ENCODE results near the gene TXNRD2.
A peak's percentile ranks its signal among the peaks of the same experiment; 100 is the strongest.

The TXNRD2 gene

GRCh38 chr22:19941365-19942082 is at the start of gene TXNRD2, which contains the start of gene COMT:
TSS of gene TXNRD2 (minus strand) at chr22:19941818. CDS start at chr22:19941803, 15 bp downstream.
TSS of gene COMT (plus strand) at chr22:19941772. CDS start at chr22:19962527, 20,755 bp downstream.
- TF ChIP-seq, protein P1, sequence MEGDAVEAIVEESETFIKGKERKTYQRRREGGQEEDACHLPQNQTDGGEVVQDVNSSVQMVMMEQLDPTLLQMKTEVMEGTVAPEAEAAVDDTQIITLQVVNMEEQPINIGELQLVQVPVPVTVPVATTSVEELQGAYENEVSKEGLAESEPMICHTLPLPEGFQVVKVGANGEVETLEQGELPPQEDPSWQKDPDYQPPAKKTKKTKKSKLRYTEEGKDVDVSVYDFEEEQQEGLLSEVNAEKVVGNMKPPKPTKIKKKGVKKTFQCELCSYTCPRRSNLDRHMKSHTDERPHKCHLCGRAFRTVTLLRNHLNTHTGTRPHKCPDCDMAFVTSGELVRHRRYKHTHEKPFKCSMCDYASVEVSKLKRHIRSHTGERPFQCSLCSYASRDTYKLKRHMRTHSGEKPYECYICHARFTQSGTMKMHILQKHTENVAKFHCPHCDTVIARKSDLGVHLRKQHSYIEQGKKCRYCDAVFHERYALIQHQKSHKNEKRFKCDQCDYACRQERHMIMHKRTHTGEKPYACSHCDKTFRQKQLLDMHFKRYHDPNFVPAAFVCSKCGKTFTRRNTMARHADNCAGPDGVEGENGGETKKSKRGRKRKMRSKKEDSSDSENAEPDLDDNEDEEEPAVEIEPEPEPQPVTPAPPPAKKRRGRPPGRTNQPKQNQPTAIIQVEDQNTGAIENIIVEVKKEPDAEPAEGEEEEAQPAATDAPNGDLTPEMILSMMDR (conservative IDR thresholded peaks at IDR 0.05; ENCODE audit: control insufficient read depth, insufficient read depth, low read depth, low read length): no peak
- H3K4me3 ChIP-seq (ENCODE audit: control insufficient read depth, low read depth, low read length): peak within 1 kb of the TSS; percentile 84
- DNase-seq (ENCODE audit: low read depth): peak; percentile 52

GRCh38 chr22:19991395-19991644 is 49.7 kb upstream of the TXNRD2 start:
- no peak for DNase-seq (ENCODE audit: low read depth)
- H3K4me3 ChIP-seq (ENCODE audit: control insufficient read depth, low read depth, low read length): no peak overlapping the region
- TF ChIP-seq, protein P1 (conservative IDR thresholded peaks at IDR 0.05; ENCODE audit: control insufficient read depth, insufficient read depth, low read depth, low read length): no peak

GRCh38 chr22:19990609-19991394 is 49.2 kb upstream of the TXNRD2 start:
- no peak overlapping the region for H3K4me3 ChIP-seq (ENCODE audit: control insufficient read depth, low read depth, low read length)
- TF ChIP-seq, protein P1 (conservative IDR thresholded peaks at IDR 0.05; ENCODE audit: control insufficient read depth, insufficient read depth, low read depth, low read length): no peak
- no peak for DNase-seq (ENCODE audit: low read depth)

- DNase-seq (ENCODE audit: low read depth): no peak
- TF ChIP-seq, protein P1 (conservative IDR thresholded peaks at IDR 0.05; ENCODE audit: control insufficient read depth, insufficient read depth, low read depth, low read length): no peak
- no peak overlapping the region for H3K4me3 ChIP-seq (ENCODE audit: control insufficient read depth, low read depth, low read length)
These were observed 48.6 kb upstream of the TXNRD2 start for GRCh38 chr22:19990188-19990587.

- H3K4me3 ChIP-seq (ENCODE audit: control insufficient read depth, low read depth, low read length): no peak overlapping the region
- no peak for DNase-seq (ENCODE audit: low read depth)
- TF ChIP-seq, protein P1 (conservative IDR thresholded peaks at IDR 0.05; ENCODE audit: control insufficient read depth, insufficient read depth, low read depth, low read length): no peak
These were observed 48.1 kb upstream of the TXNRD2 start for GRCh38 chr22:19989725-19990067.

DNA sequence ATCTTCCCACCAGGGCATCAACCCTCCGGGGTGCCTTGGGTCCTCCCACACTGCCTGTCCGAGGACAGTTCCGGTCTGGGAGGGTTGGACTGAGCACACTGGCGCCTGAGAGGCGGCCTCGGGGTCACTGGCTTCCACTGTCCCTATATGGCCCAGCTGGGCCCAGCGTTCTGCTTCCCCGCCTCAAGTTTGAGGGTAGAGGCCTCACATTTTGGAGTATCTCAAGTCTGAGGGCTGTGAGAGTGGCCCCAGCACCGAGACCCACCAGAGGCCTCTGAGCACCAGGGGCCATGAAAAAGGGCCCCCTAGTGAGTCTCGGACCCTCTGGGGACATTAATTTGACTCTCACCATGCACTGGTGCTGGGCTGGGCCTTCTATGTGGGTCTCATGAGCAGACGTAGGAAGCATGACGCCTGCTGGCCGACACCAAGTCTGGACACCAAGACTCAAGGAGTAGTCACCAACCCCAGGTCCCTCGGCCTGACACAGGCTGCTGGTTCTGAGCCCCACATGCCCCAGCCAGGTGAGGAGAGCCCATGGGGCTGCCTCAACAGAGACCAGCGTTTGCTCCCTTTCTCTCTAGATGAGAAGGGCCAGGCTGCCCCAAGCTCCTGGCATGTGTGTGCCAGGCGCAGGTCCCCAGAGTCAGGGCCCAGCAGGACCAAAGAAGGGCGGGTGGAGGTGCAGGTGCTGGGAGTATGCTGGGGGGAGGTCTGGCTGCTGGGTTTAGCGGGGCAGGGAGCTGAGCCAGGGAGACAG is 47.5 kb upstream of the TXNRD2 start:
- DNase-seq (ENCODE audit: low read depth): no peak
- H3K4me3 ChIP-seq (ENCODE audit: control insufficient read depth, low read depth, low read length): no peak overlapping the region
- TF ChIP-seq, protein P1 (conservative IDR thresholded peaks at IDR 0.05; ENCODE audit: control insufficient read depth, insufficient read depth, low read depth, low read length): no peak
